Renal pelvis (tissue), 4 donors: ENCODE results near the gene TRIP10. TPM values are rescaled to one million over a fixed set of nuclear protein-coding genes. Genes with fewer than 3 reads are reported as not detected.

Experiments
- DNase-seq: peaks from one replicate; pipeline ENCODE4 v3.0.0-alpha.2; 2013
- polyA plus RNA-seq, 3 donors: library from polyadenylated mRNA; unstranded; fragments of 120-200 nt; gene quantifications; one replicate each; pipeline ENCODE4 v1.2.1, GENCODE V29; 2013; ENCODE audit not compliant: insufficient read length in 3 of 3

Gene TRIP10
- polyA plus RNA-seq, 3 donors, result 51.7 to 71.8 (median 58.3) TPM

- no peak for DNase-seq
Observed at GRCh38 chr19:6709549-6709948, 29.9 kb upstream of the TRIP10 start.

- DNase-seq, result no peak
Observed at GRCh38 chr19:6710273-6711077, 29.0 kb upstream of the TRIP10 start.

- no peak for DNase-seq
Observed at GRCh38 chr19:6711078-6711361, 28.5 kb upstream of the TRIP10 start.

- DNase-seq, result no peak
Observed at GRCh38 chr19:6711605-6712004, 27.9 kb upstream of the TRIP10 start.

- no peak for DNase-seq
Observed at GRCh38 chr19:6712231-6712630, 27.2 kb upstream of the TRIP10 start.

- no peak for DNase-seq
Observed at GRCh38 chr19:6712692-6713670, 26.5 kb upstream of the TRIP10 start.

GRCh38 chr19:6713773-6714692, 25.4 kb upstream of the TRIP10 start:
- no peak for DNase-seq

- no peak for DNase-seq
Observed at GRCh38 chr19:6714749-6715555, 24.5 kb upstream of the TRIP10 start.

GRCh38 chr19:6716610-6716970, 22.9 kb upstream of the TRIP10 start:
- no peak for DNase-seq

- no peak for DNase-seq
Observed at GRCh38 chr19:6717036-6717435, 22.4 kb upstream of the TRIP10 start.

- no peak for DNase-seq
Observed at GRCh38 chr19:6717441-6717971, 22.0 kb upstream of the TRIP10 start.

- DNase-seq, result no peak
Observed at GRCh38 chr19:6718111-6718740, 21.3 kb upstream of the TRIP10 start.

- no peak for DNase-seq
Observed at GRCh38 chr19:6718741-6719539, 20.5 kb upstream of the TRIP10 start.

- no peak for DNase-seq
Observed at GRCh38 chr19:6719540-6719861, 20.0 kb upstream of the TRIP10 start.

- no peak for DNase-seq
Observed at GRCh38 chr19:6719992-6720368, 19.5 kb upstream of the TRIP10 start.

GRCh38 chr19:6720369-6721137, 18.9 kb upstream of the TRIP10 start, which contains the start of gene C3:
Gene C3, minus strand, starts transcription at chr19:6720650. Its CDS starts 61 bp downstream, at chr19:6720589.
- no peak for DNase-seq

GRCh38 chr19:6721138-6721474, 18.4 kb upstream of the TRIP10 start:
- DNase-seq, result no peak

GRCh38 chr19:6721773-6722172, 17.7 kb upstream of the TRIP10 start:
- no peak for DNase-seq

GRCh38 chr19:6723108-6723618, 16.3 kb upstream of the TRIP10 start:
- DNase-seq, result no peak
